HG02610 (cell line): ENCODE measurements around the gene FOXD4L6.
"Not testable (repeated sequence)": the region's sequence is repeated elsewhere in the genome, so short reads cannot be mapped to it uniquely, and the experiment has no call there.

Experiments used
- ATAC-seq: cut with Tn5 transposase; IDR thresholded peaks from one replicate; pipeline ENCODE4 v1.9.1; 2021; ENCODE audit warnings: mild to moderate bottlenecking, moderate library complexity; ENCODE audit not compliant: unreplicated experiment

The FOXD4L6 gene

DNA sequence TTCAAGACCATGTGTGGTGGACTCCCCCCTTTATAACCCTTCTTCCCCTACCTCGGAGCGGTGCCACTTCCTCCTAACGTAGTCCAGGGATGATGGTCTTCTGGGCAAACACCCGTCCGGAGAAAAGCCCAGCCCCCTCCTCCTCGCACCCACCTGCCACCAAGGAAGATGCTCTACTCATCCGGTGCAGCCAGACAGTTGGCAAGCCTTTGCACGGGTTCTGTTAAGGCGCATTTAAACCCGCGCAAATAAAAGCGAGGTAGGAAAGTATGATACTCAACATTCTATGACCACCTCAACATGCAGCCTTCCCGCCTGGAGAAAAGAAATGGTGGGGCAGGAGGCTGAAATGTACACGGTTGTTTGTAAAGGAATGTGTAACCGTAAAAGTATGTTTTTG lies at the start of gene FOXD4L6:
TSS of gene FOXD4L6 (minus strand) at position 101 of the 400 bp plus-strand sequence. CDS start 298 bp downstream, outside the sequence.
- not testable (repeated sequence) for ATAC-seq

DNA sequence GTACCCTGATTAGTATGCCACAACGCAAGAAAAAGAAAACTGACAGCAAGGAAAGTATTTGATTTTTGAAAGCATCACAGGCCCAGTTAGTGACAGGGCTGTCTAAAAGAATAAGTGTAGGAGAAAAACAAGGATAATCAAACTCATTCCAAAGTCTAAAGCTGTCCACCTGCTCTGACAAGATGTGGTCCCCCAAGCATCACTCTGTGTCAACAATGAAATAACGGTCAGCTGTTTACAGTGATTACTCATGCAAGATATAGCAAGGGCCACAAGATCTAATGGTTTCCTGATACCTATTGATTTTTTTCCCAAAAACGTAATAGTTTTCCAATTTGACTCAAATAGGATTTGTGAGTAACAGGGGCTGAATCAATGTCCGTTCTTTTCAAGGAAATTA lies 46.5 kb upstream of the FOXD4L6 start:
- not testable (repeated sequence) for ATAC-seq

DNA sequence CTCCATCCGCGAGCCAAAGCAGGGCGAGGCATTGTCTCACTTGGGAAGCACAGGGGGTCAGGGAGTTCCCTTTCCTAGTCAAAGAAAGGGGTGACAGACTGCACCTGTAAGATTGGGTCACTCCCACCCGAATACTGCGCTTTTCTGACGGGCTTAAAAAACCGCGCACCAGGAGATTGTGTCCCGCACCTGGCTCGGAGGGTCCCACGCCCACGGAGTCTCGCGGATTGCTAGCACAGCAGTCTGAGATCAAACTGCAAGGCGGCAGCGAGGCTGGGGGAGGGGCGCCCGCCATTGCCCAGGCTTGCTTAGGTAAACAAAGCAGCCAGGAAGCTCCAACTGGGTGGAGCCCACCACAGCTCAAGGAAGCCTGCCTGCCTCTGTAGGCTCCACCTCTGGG lies 21.6 kb upstream of the FOXD4L6 start:
- ATAC-seq: not testable (repeated sequence)

DNA sequence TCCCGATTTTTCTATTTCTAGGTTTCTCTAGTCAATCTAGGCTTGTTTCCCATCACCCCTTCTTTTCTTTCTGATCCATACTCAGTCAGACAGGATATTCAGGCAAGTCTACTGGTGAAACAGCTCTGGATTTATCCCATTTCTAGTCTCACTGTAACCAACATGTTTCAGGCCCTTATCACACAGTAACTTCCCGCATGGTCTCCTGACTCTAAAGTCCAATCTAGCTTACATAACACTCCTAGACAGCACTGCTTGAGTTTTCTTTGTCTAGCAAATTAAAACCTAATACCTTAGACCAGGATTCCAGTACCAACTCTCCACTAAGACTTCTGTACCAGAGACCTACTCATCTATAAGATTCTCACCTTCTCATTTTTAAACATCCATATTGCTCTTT lies 13.4 kb upstream of the FOXD4L6 start:
- not testable (repeated sequence) for ATAC-seq

DNA sequence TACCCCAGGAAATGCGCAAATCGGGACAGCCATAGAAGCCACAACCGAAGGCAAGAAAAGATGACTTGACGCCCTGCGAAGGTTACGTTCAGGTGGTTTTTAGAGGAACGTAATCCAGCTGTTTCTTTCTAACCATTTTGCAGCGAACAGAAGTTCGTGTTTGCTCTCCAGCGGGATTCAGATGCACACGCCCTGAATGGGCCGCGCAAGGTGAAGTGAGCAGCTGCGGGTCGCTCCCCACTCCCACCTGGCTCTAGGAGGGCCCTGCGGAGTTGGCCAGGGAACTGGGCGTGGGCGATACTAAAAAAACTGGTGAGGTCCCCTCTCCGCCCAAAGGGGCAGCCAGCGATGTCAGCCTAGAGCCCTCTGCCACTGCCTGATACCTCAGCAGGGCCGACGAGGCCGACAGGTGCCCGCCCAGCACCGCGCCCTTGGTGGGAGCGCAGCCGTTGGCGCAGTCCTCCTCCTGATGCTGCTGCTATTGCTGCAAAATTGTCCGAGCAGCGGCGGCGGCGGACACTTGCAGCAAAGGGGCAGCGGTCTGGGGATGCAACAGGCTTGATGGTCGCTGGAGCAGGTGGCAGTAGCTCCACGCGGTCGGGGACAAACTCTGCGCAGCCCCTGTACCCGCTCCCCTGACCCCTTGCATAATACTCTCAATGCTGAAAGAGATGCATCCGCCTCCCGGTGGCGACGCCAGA lies 1.6 kb downstream of the FOXD4L6 start:
- not testable (repeated sequence) for ATAC-seq

DNA sequence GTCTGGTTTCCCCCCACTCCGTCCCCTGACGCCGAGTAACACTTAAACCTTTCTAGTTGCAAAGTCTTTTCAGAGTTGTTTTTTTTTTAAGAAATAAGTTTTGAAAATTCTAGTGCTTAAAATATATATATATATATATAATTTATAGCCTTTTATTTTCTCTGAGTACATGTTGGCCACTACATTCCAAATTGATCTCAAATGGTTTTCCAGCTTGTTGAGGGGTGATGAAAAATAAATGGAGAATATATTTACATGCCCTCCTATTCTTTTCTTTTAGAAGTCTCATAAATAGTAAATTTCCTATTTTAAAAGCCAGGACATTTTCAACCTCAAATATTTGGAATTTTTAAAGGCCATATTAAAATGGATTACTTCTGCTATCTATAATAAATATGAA lies 2.5 kb downstream of the FOXD4L6 start:
- not testable (repeated sequence) for ATAC-seq

DNA sequence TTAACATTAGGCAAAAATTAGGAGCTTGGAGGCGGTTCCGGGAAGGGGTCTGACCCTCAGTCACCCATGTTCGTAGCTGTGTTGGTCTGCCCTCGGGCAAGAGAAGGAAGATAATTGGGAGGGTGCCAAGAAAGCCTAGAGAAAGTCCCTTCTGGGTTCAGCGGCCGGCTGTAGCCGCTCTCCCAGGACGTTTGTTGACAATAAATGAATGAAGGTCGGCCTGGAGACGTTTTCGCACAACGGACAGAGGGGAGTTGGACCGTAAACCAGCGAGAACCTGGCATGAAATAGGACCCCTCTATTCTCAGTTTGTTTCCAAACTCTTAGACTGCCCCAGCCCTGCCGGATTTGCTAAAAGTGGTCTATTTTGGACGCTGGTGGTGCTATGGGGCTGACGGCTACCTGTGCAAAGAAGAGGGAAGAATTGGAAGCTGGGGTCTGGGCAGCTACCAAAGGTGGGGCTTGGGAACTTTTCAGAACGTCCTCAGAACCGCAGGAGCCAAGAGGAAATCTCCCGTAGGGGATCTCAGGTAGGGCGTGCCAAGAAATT lies 3.3 kb downstream of the FOXD4L6 start:
- not testable (repeated sequence) for ATAC-seq

DNA sequence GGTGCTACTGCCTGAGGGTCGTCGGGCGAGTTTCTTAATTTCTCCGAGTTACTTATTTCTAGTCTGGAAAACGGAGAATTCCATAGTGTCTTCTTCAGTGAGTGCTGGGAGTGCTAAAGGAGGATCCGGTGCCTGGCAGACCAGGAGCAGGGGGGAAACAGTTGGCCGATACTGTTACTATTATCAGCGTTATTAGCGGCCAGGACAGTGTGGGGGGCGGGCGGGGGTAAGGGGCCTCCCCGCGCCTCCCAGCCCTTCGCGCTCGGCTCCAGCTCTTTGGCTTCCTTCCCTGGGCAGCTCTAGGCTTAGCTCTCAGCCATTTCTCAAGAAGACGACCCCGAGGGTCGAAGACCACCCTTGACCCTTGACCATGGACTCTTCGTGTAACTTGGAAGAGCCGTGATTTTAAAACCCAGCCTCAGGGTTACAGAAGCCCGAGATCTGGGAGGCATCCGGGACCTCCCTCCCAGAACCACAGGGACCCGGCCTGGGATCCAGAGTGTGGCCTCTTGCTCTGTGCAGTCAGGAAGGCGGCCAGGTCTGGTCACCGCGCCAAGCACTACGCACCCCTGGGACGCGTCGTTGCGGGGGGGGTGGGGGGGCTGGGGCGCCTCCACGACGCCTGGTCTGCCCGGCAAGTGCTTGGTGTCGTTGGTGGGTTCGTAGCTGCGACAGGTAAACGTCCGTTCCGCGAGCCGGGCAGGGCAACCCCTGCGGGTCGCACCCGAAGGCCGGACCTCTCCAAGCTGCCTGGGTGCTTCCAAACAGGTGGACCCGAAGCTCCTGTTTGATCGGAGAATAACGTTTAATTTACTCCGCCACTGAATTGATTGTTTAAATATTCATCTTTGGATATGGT lies 4.0 kb downstream of the FOXD4L6 start:
- not testable (repeated sequence) for ATAC-seq

DNA sequence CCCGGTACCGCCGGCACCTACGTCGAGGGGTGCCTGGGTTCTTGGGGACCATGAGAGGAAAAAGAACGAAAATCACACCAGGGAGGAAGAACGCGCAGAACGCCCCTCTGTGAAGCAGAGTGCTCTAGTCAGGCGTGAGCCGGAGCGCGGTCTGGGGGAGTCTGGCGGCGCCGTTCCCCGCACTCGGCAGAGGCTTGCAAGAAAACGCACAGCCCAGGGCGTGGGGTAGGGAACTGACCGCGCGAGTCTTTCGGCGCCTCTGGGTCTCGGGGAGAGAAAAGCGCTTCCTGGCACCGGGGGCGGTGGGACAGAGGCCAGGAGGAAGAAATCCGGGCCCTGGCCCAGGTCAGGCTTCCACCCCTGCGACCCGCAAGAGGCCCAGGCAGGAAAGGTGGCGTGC lies 4.7 kb downstream of the FOXD4L6 start:
- not testable (repeated sequence) for ATAC-seq

DNA sequence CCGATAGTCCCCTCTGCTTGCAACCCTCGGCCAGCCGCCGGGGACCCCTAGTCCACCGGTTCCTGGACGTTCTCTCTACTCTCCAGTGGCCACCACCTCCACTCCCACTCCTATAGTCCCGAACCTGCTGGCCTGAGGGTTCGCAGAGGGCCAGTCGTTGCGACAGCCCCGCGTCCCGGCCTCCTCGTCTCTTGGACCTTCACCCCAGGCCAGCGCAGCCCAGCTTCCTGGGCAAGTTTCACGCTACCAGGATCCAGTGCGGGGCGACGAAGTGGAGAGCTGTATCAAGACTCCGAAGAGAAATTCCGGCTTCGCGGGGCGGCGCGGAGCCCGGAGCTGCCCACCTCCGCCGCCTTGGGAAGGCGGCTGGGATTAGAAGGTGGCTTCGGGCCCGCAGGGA lies 5.1 kb downstream of the FOXD4L6 start:
- not testable (repeated sequence) for ATAC-seq

DNA sequence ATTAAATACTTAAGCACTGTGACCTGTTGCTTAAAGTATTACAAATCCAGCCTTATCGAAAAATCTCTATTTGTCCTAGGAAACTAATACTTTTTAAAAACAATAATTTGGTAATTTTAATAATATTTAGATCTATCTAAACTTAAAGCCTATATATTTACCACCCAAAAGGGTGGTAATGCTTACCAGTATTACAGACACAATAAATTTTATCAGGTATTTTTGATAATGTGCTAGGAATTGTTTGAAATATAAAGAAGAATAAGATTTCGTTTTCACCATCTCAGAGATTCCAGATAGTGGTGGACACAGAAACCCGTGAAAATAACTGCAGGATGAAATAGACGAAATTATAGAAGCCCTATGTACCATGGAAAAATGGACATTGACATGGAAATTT lies 7.8 kb downstream of the FOXD4L6 start:
- not testable (repeated sequence) for ATAC-seq

DNA sequence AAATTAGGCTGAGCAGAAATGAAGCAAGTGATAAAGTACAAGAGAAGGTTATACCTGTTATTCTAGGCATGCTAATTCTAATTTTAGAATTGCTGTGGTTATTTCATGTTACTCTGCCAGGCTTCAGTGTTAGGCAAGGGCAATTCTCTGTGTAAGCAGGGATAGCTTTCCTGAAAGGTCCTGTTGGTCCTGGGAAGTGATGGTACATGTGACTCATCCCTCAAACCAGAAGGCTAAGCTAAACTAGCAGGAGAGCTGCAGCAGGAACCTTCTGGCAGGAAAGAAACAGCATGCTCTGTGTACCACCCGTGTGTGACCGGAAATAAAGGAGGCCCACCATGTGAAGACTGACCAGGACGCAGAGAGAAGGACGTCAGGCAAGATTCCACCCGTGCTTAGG lies 8.8 kb downstream of the FOXD4L6 start:
- not testable (repeated sequence) for ATAC-seq

DNA sequence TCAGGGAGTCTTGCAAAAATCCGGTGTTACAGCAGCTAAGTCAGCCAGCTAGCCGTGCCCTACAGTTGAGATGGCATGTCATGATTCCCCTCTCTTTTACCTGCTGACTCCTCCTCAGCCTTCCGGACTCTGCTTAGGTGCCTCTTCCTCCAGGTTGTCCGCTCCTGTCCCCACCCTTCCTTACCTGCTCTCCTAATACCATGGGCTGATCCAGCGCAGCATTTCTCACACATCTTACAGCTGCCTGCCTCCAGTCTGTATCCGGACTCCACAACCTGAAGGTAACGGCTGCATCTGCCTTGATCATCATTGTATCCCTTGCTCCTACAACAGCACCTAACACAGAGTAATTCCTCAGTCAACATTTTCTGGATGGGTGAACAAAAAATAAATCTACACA lies 9.2 kb downstream of the FOXD4L6 start:
- ATAC-seq: not testable (repeated sequence)

DNA sequence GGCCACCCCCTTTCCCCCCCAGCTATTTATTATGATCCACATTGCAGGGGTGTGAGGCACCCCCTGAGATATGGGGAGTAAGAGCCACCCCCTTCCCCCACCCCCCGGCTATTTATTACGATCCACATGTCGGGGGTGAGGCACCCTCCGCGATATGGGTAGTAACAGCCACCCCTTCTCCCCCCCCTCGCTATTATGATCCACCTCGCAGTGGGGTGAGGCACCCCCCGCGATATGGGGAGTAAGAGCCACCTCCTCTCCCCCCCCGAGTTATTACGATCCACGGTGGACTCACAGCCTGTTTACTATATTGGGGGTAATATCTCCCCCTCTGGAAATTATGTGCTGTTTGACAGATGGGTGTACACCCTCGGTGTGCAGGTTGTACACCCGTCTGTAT lies 15.1 kb downstream of the FOXD4L6 start:
- ATAC-seq: not testable (repeated sequence)

DNA sequence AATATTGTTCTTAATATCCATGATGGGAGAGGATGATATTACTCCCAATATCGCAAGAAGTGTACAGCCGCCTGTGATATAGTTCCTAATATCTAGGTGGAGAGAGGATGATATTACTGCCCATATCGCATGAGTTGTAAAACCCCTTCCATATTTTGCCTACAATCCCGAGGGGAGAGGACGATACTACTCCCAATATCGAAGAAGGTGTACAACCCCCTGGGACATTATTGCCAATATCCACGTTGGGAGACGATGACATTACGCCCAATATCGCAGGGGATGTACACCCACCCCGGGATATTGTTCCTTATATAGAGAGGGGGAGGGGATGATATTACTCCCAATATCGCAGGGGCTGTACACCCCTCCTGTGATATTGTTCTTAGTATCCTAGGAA lies 17.1 kb downstream of the FOXD4L6 start:
- ATAC-seq: not testable (repeated sequence)

DNA sequence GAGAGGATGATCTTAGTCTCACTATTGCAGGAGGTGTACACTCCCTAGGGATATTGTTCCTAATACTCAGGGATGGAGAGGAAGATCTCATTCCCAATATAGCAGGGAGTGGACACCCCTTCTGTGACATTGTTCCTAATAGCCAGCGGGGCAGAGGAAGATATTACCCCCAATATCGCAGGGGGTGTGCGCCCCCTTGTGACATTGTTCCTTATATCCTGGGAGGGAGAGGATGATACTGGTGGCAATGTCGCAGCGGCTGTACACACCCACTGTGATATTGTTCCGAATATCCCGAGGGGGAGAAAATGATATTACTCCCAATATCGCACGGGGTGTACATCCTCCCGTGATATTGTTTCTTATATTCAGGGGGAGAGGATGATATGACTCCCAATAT lies 17.6 kb downstream of the FOXD4L6 start:
- not testable (repeated sequence) for ATAC-seq

DNA sequence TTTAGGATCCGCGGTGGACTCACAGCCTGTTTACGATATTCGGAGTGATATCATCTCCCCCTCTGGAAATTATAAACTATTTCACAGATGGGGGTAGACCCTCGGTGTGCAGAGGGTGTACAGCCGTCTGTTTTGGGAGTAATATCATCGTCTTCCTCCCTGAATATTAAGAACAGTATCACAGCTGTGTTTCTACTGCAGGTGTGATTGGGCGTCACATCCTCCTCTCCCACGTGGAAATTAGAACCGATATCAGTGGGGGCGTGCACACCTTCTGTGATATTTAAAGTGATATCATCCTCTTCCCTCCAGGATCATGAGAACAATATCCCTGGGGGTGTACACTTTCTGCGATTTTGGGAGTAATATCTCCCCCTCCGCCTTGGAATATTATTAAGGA lies 19.2 kb downstream of the FOXD4L6 start:
- not testable (repeated sequence) for ATAC-seq

DNA sequence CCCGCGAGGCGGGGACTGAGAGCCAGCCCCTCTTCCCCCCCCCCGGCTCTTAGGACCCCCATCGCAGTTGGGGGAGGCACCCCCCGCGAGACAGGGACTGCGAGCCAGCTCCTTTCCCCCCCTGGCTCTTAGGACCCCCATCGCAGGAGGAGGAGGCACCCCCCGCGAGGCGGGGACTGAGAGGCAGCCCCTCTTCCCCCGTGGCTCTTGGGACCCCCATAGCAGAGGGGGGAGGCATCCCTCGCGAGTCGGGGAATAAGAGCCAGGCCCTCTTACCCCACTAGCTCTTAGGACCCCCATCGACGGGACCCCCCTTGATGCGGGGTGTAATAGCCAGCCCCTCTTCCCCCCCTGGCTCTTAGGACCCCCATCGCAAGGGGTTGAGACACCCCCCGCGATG lies 19.7 kb downstream of the FOXD4L6 start:
- not testable (repeated sequence) for ATAC-seq

DNA sequence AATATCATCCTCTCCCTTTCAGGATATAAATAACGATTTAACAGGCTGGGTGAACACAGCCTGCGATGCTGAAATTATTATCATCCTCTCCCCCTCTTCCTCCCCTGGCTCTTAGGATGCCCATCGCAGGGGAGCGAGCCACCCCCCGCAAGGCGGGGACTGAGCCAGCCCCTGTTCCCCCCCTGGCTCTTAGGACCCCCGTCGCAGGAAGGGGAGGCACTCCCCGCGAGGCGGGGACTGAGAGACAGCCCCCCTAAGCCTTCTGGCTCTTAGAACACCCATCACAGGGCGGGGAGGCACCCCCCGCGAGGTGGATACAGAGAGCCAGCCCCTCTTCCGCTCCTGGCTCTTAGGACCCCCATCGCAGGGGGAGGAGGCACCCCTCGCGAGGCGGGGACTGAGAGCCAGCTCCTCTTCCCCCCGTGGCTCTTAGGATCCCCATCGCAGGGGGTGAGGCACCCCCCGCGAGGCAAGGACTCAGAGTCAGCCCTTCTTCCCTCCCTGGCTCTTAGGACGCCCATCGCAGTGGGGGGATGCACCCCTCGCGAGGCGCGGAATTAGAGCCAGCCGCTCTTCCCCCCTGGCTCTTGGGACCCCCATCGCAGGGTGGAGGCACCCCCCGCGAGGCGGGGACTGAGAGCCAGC lies 21.9 kb downstream of the FOXD4L6 start:
- not testable (repeated sequence) for ATAC-seq

DNA sequence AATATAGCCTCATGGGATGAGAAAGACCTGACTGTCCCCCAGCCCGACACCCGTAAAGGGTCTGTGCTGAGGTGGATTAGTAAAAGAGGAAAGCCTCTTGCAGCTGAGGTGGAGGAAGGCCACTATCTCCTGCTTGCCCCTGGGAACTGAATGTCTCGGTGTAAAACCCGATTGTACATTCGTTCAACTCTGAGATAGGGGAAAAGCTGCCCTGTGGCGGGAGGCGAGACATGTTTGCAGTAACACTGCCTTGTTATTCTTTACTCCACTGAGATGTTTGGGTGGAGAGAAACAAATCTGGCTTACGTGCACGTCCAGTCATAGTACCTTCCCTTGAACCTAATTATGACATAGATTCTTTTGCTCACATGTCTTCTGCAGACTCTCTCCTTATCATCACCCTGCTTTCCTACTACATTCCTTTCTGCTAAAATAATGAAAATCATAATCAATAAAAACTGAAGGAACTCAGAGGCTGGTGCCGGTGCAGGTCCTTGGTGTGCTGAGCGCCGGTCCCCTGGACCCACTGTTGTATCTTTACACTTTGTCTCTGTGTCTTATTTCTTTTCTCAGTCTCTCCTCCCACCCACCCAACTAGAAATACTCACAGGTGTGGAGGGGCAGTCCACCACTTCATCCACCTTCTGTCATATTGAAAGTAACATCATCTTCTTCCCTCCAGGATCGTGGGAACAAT lies 22.8 kb downstream of the FOXD4L6 start:
- not testable (repeated sequence) for ATAC-seq
